ENCODE results near the gene FRMD6.

GRCh38 chr14:51715742-51716141, 64.0 kb downstream of the FRMD6 start:
- TF ChIP-seq GATA3 (IDR thresholded peaks at IDR 0.05; ENCODE audit: low read depth, low read length), result no peak
- no peak for TF ChIP-seq GATA2 (IDR thresholded peaks at IDR 0.05; ENCODE audit: low read depth, low read length)
